HAP-1 (cell line): Measurements from ENCODE around the gene RPS19.
A peak's percentile ranks its signal among the peaks of the same experiment; 100 is the strongest.

Source experiments
- DNase-seq, 2 experiments: peaks; one replicate each; pipeline ENCODE4 v3.0.0-alpha.2; 2016 to 2020; ENCODE audit warnings: low spot score in 2 of 2
- H3K27me3 ChIP-seq: fragments of 250-450 bp; sonication (Bioruptor Pico); 2 replicates; pipeline ENCODE4 v1.5.1; 2020; ENCODE audit warnings: low read depth, mild to moderate bottlenecking, moderate library complexity
- H3K36me3 ChIP-seq: fragments of 250-450 bp; sonication (Bioruptor Pico); replicated peaks from 2 replicates; pipeline ENCODE4 v1.5.1; 2020; ENCODE audit warnings: mild to moderate bottlenecking
- H3K4me1 ChIP-seq: fragments of 250-450 bp; sonication (Bioruptor Pico); 2 replicates; pipeline ENCODE4 v1.5.1; 2020; ENCODE audit warnings: mild to moderate bottlenecking
- H3K4me3 ChIP-seq: fragments of 250-450 bp; sonication (Bioruptor Pico); 2 replicates; pipeline ENCODE4 v1.5.1; 2020; ENCODE audit warnings: mild to moderate bottlenecking, moderate library complexity
- H3K9me3 ChIP-seq: fragments of 250-450 bp; sonication (Bioruptor Pico); 2 replicates; pipeline ENCODE4 v1.5.1; 2020; ENCODE audit warnings: mild to moderate bottlenecking, moderate library complexity
- in situ Hi-C: fragments of 300-500 bp; cut with MboI; formaldehyde crosslinking; loops from 3 replicates; pipeline ENCODE4 v1.14.3; 2020; ENCODE audit warnings: low sequenced_read_pairs, inconsistent platforms, mixed read lengths

Gene RPS19

GRCh38 chr19:41859618-41860418, at the start of gene RPS19:
RPS19 (plus strand) TSS chr19:41860255; CDS start chr19:41860775, 520 bp downstream.
- H3K9me3 ChIP-seq, result no peaks in the 10 kb centered on the region
- in situ Hi-C loops, result no loop called here
- H3K4me3 ChIP-seq, result peak within 1 kb of the TSS; percentile 95
- peak; percentile 94 to 98 for DNase-seq
- H3K27me3 ChIP-seq, result peaks cover 9% of the 10 kb centered on the region; the same call in 1 of the 2 replicates
- peaks cover 48% of the 10 kb centered on the region for H3K36me3 ChIP-seq
- peaks cover 30% of the 10 kb centered on the region for H3K4me1 ChIP-seq

GRCh38 chr19:41810301-41810700, 49.8 kb upstream of the RPS19 start:
- in situ Hi-C loops, result no loop called here
- no peak for DNase-seq
- Histone ChIP-seq H3K27me3 (peaks cover 1% of the 10 kb centered on the region; the same call in 1 of the 2 replicates), H3K36me3 (no peaks in the 10 kb centered on the region), H3K4me3 (no peak overlapping the region), H3K9me3 (no peaks in the 10 kb centered on the region), H3K4me1 (no peaks in the 10 kb centered on the region)

- H3K36me3 ChIP-seq, result no peaks in the 10 kb centered on the region
- no peaks in the 10 kb centered on the region for H3K9me3 ChIP-seq
- H3K27me3 ChIP-seq, result no peaks in the 10 kb centered on the region
- DNase-seq, result no peak
- H3K4me3 ChIP-seq, result no peak overlapping the region
- in situ Hi-C loops, result no loop called here
- no peaks in the 10 kb centered on the region for H3K4me1 ChIP-seq
Measured at GRCh38 chr19:41811036-41811435, 49.0 kb upstream of the RPS19 start.

GRCh38 chr19:41811981-41812380, 48.1 kb upstream of the RPS19 start:
- H3K4me1 ChIP-seq, result no peaks in the 10 kb centered on the region
- H3K4me3 ChIP-seq, result no peak overlapping the region
- no peaks in the 10 kb centered on the region for H3K36me3 ChIP-seq
- in situ Hi-C loops, result no loop called here
- no peaks in the 10 kb centered on the region for H3K27me3 ChIP-seq
- H3K9me3 ChIP-seq, result no peaks in the 10 kb centered on the region
- no peak for DNase-seq

GRCh38 chr19:41813911-41814310, 46.1 kb upstream of the RPS19 start:
- in situ Hi-C loops, result no loop called here
- DNase-seq, result no peak

GRCh38 chr19:41815301-41815700, 44.8 kb upstream of the RPS19 start:
- H3K4me3 ChIP-seq, result no peak overlapping the region
- no peaks in the 10 kb centered on the region for H3K36me3 ChIP-seq
- no peak for DNase-seq
- in situ Hi-C loops, result no loop called here
- H3K4me1 ChIP-seq, result no peaks in the 10 kb centered on the region
- no peaks in the 10 kb centered on the region for H3K9me3 ChIP-seq
- peaks cover 6% of the 10 kb centered on the region for H3K27me3 ChIP-seq

More at GRCh38 chr19:41813911-41814310, 46.1 kb upstream of the RPS19 start:
- H3K27me3 ChIP-seq, result peaks cover 6% of the 10 kb centered on the region
- H3K36me3 ChIP-seq, result no peaks in the 10 kb centered on the region
- H3K4me1 ChIP-seq, result no peaks in the 10 kb centered on the region
- no peaks in the 10 kb centered on the region for H3K9me3 ChIP-seq
- no peak overlapping the region for H3K4me3 ChIP-seq

GRCh38 chr19:41816761-41817160, 43.3 kb upstream of the RPS19 start:
- H3K4me3 ChIP-seq, result no peak overlapping the region
- in situ Hi-C loops, result no loop called here
- no peaks in the 10 kb centered on the region for H3K36me3 ChIP-seq

GRCh38 chr19:41821003-41821735, 38.9 kb upstream of the RPS19 start:
- in situ Hi-C loops, result no loop called here
- peaks cover 24% of the 10 kb centered on the region for H3K27me3 ChIP-seq

More at GRCh38 chr19:41816761-41817160, 43.3 kb upstream of the RPS19 start:
- Histone ChIP-seq H3K4me1 (no peaks in the 10 kb centered on the region), H3K9me3 (no peaks in the 10 kb centered on the region), H3K27me3 (peaks cover 13% of the 10 kb centered on the region)
- no peak for DNase-seq

GRCh38 chr19:41837981-41838708, 21.9 kb upstream of the RPS19 start:
- no peaks in the 10 kb centered on the region for H3K36me3 ChIP-seq
- peaks cover 22% of the 10 kb centered on the region for H3K27me3 ChIP-seq
- H3K9me3 ChIP-seq, result no peaks in the 10 kb centered on the region
- no peak overlapping the region for H3K4me3 ChIP-seq
- no peaks in the 10 kb centered on the region for H3K4me1 ChIP-seq
- no peak for DNase-seq
- in situ Hi-C loops, result no loop called here

More at GRCh38 chr19:41821003-41821735, 38.9 kb upstream of the RPS19 start:
- H3K4me3 ChIP-seq, result no peak overlapping the region
- no peaks in the 10 kb centered on the region for H3K36me3 ChIP-seq
- no peaks in the 10 kb centered on the region for H3K4me1 ChIP-seq
- H3K9me3 ChIP-seq, result no peaks in the 10 kb centered on the region
- DNase-seq, result peak; percentile 18 to 60

- Histone ChIP-seq H3K27me3 (peaks cover 21% of the 10 kb centered on the region), H3K9me3 (no peaks in the 10 kb centered on the region), H3K4me3 (no peak overlapping the region), H3K36me3 (no peaks in the 10 kb centered on the region), H3K4me1 (no peaks in the 10 kb centered on the region)
- DNase-seq, result no peak
- in situ Hi-C loops, result no loop called here
Measured at GRCh38 chr19:41839211-41839610, 20.8 kb upstream of the RPS19 start.

GRCh38 chr19:41843371-41843770, 16.7 kb upstream of the RPS19 start:
- no peaks in the 10 kb centered on the region for H3K4me1 ChIP-seq
- peaks cover 16% of the 10 kb centered on the region for H3K27me3 ChIP-seq
- H3K36me3 ChIP-seq, result no peaks in the 10 kb centered on the region
- no peaks in the 10 kb centered on the region for H3K9me3 ChIP-seq
- no peak for DNase-seq
- H3K4me3 ChIP-seq, result no peak overlapping the region
- in situ Hi-C loops, result no loop called here

- Histone ChIP-seq H3K4me1 (no peaks in the 10 kb centered on the region), H3K27me3 (peaks cover 15% of the 10 kb centered on the region), H3K9me3 (no peaks in the 10 kb centered on the region), H3K36me3 (no peaks in the 10 kb centered on the region), H3K4me3 (no peak within 1 kb of the TSS)
- no peak for DNase-seq
- in situ Hi-C loops, result no loop called here
Measured at GRCh38 chr19:41844601-41845000, 15.5 kb upstream of the RPS19 start, which contains the start of gene LYPD4. LYPD4 (minus strand) TSS chr19:41844683; CDS start chr19:41839285, 5,398 bp downstream.

- in situ Hi-C loops, result no loop called here
- Histone ChIP-seq H3K4me3 (no peak within 1 kb of the TSS), H3K9me3 (no peaks in the 10 kb centered on the region), H3K36me3 (no peaks in the 10 kb centered on the region), H3K4me1 (no peaks in the 10 kb centered on the region), H3K27me3 (peaks cover 15% of the 10 kb centered on the region)
- no peak for DNase-seq
Measured at GRCh38 chr19:41845001-41845050, 15.2 kb upstream of the RPS19 start, which contains the start of gene DMRTC2. DMRTC2 (plus strand) TSS chr19:41845042; CDS start chr19:41847429, 2,387 bp downstream.

- peaks cover 13% of the 10 kb centered on the region for H3K27me3 ChIP-seq
- no peaks in the 10 kb centered on the region for H3K4me1 ChIP-seq
- no peak for DNase-seq
- H3K36me3 ChIP-seq, result no peaks in the 10 kb centered on the region
- no peak overlapping the region for H3K4me3 ChIP-seq
- in situ Hi-C loops, result no loop called here
- H3K9me3 ChIP-seq, result no peaks in the 10 kb centered on the region
Measured at GRCh38 chr19:41845051-41845590, 14.9 kb upstream of the RPS19 start.
